H9 (cell line): ENCODE results near the gene MSMO1. TPM values are rescaled to one million over a fixed set of nuclear protein-coding genes. Genes with fewer than 3 reads are reported as not detected.

Experiments used
- DNase-seq: peaks from one replicate; pipeline ENCODE4 v3.0.0-alpha.2; 2017
- H2AFZ ChIP-seq: one replicate; pipeline ENCODE4 v1.6.1; 2013; ENCODE audit warnings: mild to moderate bottlenecking, low read length, control low read depth, moderate library complexity
- H2AK5ac ChIP-seq: 2 replicates; pipeline ENCODE4 v1.6.1; 2013; ENCODE audit warnings: low read length, control low read depth, mixed read lengths; ENCODE audit not compliant: insufficient read length
- H2BK120ac ChIP-seq: one replicate; pipeline ENCODE4 v1.6.1; 2013; ENCODE audit warnings: low read depth, mild to moderate bottlenecking, low read length, control low read depth, inconsistent platforms; ENCODE audit not compliant: poor library complexity, severe bottlenecking
- H2BK12ac ChIP-seq: 2 replicates; pipeline ENCODE4 v1.6.1; 2013; ENCODE audit warnings: low read length, control low read depth, mixed read lengths, low read depth; ENCODE audit not compliant: insufficient read length
- H2BK15ac ChIP-seq: 2 replicates; pipeline ENCODE4 v1.6.1; 2013; ENCODE audit warnings: low read depth, low read length, control low read depth
- H2BK20ac ChIP-seq: one replicate; pipeline ENCODE4 v1.6.1; 2013; ENCODE audit warnings: low read depth, mild to moderate bottlenecking, low read length, control low read depth, inconsistent platforms; ENCODE audit not compliant: poor library complexity, severe bottlenecking
- H2BK5ac ChIP-seq: 2 replicates; pipeline ENCODE4 v1.6.1; 2013; ENCODE audit warnings: low read length, control low read depth, mixed read lengths; ENCODE audit not compliant: insufficient read length
- H3K14ac ChIP-seq: 2 replicates; pipeline ENCODE4 v1.6.1; 2013; ENCODE audit warnings: low read length, control low read depth; ENCODE audit not compliant: insufficient read depth
- H3K18ac ChIP-seq: 2 replicates; pipeline ENCODE4 v1.6.1; 2013; ENCODE audit warnings: low read depth, mild to moderate bottlenecking, mixed read lengths, low read length, control low read depth; ENCODE audit not compliant: insufficient read length
- H3K23ac ChIP-seq: 2 replicates; pipeline ENCODE4 v1.6.1; 2013; ENCODE audit warnings: low read length, control low read depth, mixed read lengths, low read depth; ENCODE audit not compliant: insufficient read length
- H3K23me2 ChIP-seq: 2 replicates; pipeline ENCODE4 v1.6.1; 2013; ENCODE audit warnings: low read depth, mild to moderate bottlenecking, mixed read lengths, low read length, control low read depth; ENCODE audit not compliant: insufficient read length, poor library complexity, severe bottlenecking
- H3K27ac ChIP-seq: 2 replicates; pipeline ENCODE4 v1.5.1; 2013; ENCODE audit warnings: low read length, control low read depth, mixed read lengths, low read depth; ENCODE audit not compliant: insufficient read length
- H3K27me3 ChIP-seq: 2 replicates; pipeline ENCODE4 v1.6.1; 2013; ENCODE audit warnings: low read length, control low read depth, inconsistent platforms; ENCODE audit not compliant: insufficient read depth
- H3K4ac ChIP-seq: 2 replicates; pipeline ENCODE4 v1.6.1; 2013; ENCODE audit warnings: low read depth, mild to moderate bottlenecking, control low read depth, inconsistent platforms, low read length, moderate library complexity
- H3K4me1 ChIP-seq: 2 replicates; pipeline ENCODE4 v1.6.1; 2013; ENCODE audit warnings: low read length, control low read depth, inconsistent platforms; ENCODE audit not compliant: insufficient read depth
- H3K4me2 ChIP-seq: 2 replicates; pipeline ENCODE4 v1.6.1; 2013; ENCODE audit warnings: low read length, control low read depth, mixed read lengths; ENCODE audit not compliant: insufficient read length, insufficient read depth
- H3K56ac ChIP-seq: 2 replicates; pipeline ENCODE4 v1.6.1; 2013; ENCODE audit warnings: low read depth, mild to moderate bottlenecking, mixed read lengths, low read length, control low read depth; ENCODE audit not compliant: insufficient read length
- H3K79me1 ChIP-seq: 2 replicates; pipeline ENCODE4 v1.6.1; 2013; ENCODE audit warnings: low read depth, mild to moderate bottlenecking, moderate library complexity, low read length, control low read depth, inconsistent platforms; ENCODE audit not compliant: insufficient read depth, poor library complexity, severe bottlenecking
- H3K79me2 ChIP-seq: 2 replicates; pipeline ENCODE4 v1.6.1; 2013; ENCODE audit warnings: low read length, control low read depth, inconsistent platforms; ENCODE audit not compliant: insufficient read depth
- H3K9ac ChIP-seq: 2 replicates; pipeline ENCODE4 v1.6.1; 2013; ENCODE audit warnings: low read length, control low read depth, mixed read lengths; ENCODE audit not compliant: insufficient read length; ENCODE audit errors: extremely low read depth
- H3K9me3 ChIP-seq: one replicate; pipeline ENCODE4 v1.6.1; 2013; ENCODE audit warnings: low read depth, low read length, inconsistent platforms; ENCODE audit not compliant: control insufficient read depth
- H3T11ph ChIP-seq: one replicate; pipeline ENCODE4 v1.6.1; 2013; ENCODE audit warnings: mild to moderate bottlenecking, low read length, control low read depth, inconsistent platforms
- H4K20me1 ChIP-seq: one replicate; pipeline ENCODE4 v1.6.1; 2013; ENCODE audit not compliant: control insufficient read depth, insufficient read length, insufficient read depth
- H4K5ac ChIP-seq: 2 replicates; pipeline ENCODE4 v1.6.1; 2013; ENCODE audit warnings: low read depth, mild to moderate bottlenecking, mixed read lengths, low read length, control low read depth; ENCODE audit not compliant: insufficient read length
- H4K8ac ChIP-seq: replicated peaks from 2 replicates; pipeline ENCODE4 v1.6.1; 2013; ENCODE audit warnings: low read length, control low read depth, mixed read lengths, low read depth; ENCODE audit not compliant: insufficient read length
- H4K91ac ChIP-seq: 2 replicates; pipeline ENCODE4 v1.6.1; 2013; ENCODE audit warnings: low read depth, mild to moderate bottlenecking, moderate library complexity, mixed read lengths, low read length, control low read depth; ENCODE audit not compliant: insufficient read length
- H3K27ac Mint-ChIP-seq, 3 experiments: 2 replicates in 2 of 3; 3 replicates in 1 of 3; pipeline ENCODE4 v1.8.0; 2020 to 2021; ENCODE audit warnings: mixed read lengths in 3 of 3, mild to moderate bottlenecking in 1 of 3, moderate library complexity in 1 of 3
- H3K27me3 Mint-ChIP-seq: 2 replicates; pipeline ENCODE4 v1.8.0; 2021; ENCODE audit warnings: low read depth, mild to moderate bottlenecking, moderate library complexity, mixed read lengths
- H3K36me3 Mint-ChIP-seq, 3 experiments: 2 replicates in 2 of 3; 3 replicates in 1 of 3; pipeline ENCODE4 v1.8.0; 2020 to 2021; ENCODE audit warnings: low read depth in 3 of 3, mixed read lengths in 3 of 3; ENCODE audit not compliant: insufficient read depth in 1 of 3
- H3K4me1 Mint-ChIP-seq, 2 experiments: 2 replicates each; pipeline ENCODE4 v1.8.0; 2020; ENCODE audit warnings: mixed read lengths in 2 of 2
- H3K4me3 Mint-ChIP-seq, 2 experiments: 2 replicates in 1 of 2; 3 replicates in 1 of 2; pipeline ENCODE4 v1.8.0; 2020 to 2021; ENCODE audit warnings: mild to moderate bottlenecking in 2 of 2, mixed read lengths in 2 of 2, moderate library complexity in 1 of 2
- H3K9me3 Mint-ChIP-seq, 2 experiments: 2 replicates in 1 of 2; 3 replicates in 1 of 2; pipeline ENCODE4 v1.8.0; 2020; ENCODE audit warnings: mild to moderate bottlenecking in 2 of 2, mixed read lengths in 2 of 2, moderate library complexity in 1 of 2
- CTCF ChIP-seq: fragments of 200-600 bp; sonication (generic); conservative IDR thresholded peaks from 3 replicates; pipeline ENCODE4 v1.8.0; 2021; ENCODE audit warnings: antibody characterized with exemption, mild to moderate bottlenecking
- WGBS: extraction: QIAGEN DNeasy Blood & Tissue Kit; methylation state at CpG from one replicate; pipeline ENCODE4 v1.1.7; 2013; ENCODE audit warnings: missing lambda C conversion rate, low lambda C conversion rate, mixed read lengths; ENCODE audit not compliant: insufficient read length; ENCODE audit errors: extremely low coverage; 5-methylcytosine and 5-hydroxymethylcytosine counted together
- total RNA-seq: library from RNA; stranded (reverse); gene quantifications from 2 replicates; pipeline ENCODE4 v1.2.1, GENCODE V29; 2021

The MSMO1 gene
- total RNA-seq, 1 experiment from 2014 or later = 79.3 TPM

GRCh38 chr4:165351359-165352130 lies 24.1 kb downstream of the MSMO1 start:
- Histone ChIP-seq H2BK20ac (no peak overlapping the region), H3K23me2 (no peaks in the 10 kb centered on the region), H3K23ac (no peak overlapping the region), H3K9ac (no peak overlapping the region), H2AK5ac (no peak overlapping the region), H3K27ac (no peak overlapping the region), H3K79me2 (no peaks in the 10 kb centered on the region), H4K8ac (no peak overlapping the region), H3K27me3 (no peaks in the 10 kb centered on the region), H4K20me1 (no peaks in the 10 kb centered on the region), H3K4me2 (no peak overlapping the region), H2BK15ac (no peak overlapping the region), H3K9me3 (no peaks in the 10 kb centered on the region), H3K18ac (no peak overlapping the region), H4K5ac (no peak overlapping the region), H2BK12ac (no peak overlapping the region), H2BK120ac (no peak overlapping the region), H3T11ph (no peak overlapping the region), H3K56ac (no peak overlapping the region), H2AFZ (no peak overlapping the region), H2BK5ac (no peak overlapping the region), H3K4me1 (no peaks in the 10 kb centered on the region), H3K14ac (no peak overlapping the region), H4K91ac (no peak overlapping the region), H3K79me1 (no peaks in the 10 kb centered on the region), H3K4ac (no peak overlapping the region)
- Mint-ChIP-seq H3K27me3 (no peaks in the 10 kb centered on the region), H3K9me3 (peaks cover 9 to 10% of the 10 kb centered on the region in 2 experiments; a peak in 4 of 5 replicates), H3K27ac (peak overlapping the region in 2 of 3 experiments; percentile 79 to 92; a peak in 3 of 7 replicates), H3K36me3 (peaks cover 0 to 7% (median 0%) of the 10 kb centered on the region in 3 experiments; a peak in 1 of 7 replicates), H3K4me3 (no peak overlapping the region), H3K4me1 (peaks cover 6 to 8% of the 10 kb centered on the region in 2 experiments; a peak in 2 of 4 replicates)
- WGBS = no CpG with 5 or more reads among the region's 5 CpGs
- peak; percentile 55; the same call in 2 of the 3 replicates for TF ChIP-seq CTCF
- peak; percentile 43 for DNase-seq
